WTC11 (cell line): Measurements from ENCODE around the gene MYL6B. TPM values are rescaled to one million over a fixed set of nuclear protein-coding genes. Genes with fewer than 3 reads are reported as not detected.
A peak's percentile ranks its signal among the peaks of the same experiment; 100 is the strongest.
"Not testable (repeated sequence)": the region's sequence is repeated elsewhere in the genome, so short reads cannot be mapped to it uniquely, and the experiment has no call there.

Experiments
- ATAC-seq: fragments of 200-7000 bp; cut with Tn5 transposase; 2 replicates; pipeline ENCODE4 v1.10.0; 2021; ENCODE audit warnings: mild to moderate bottlenecking, moderate library complexity
- CTCF ChIA-PET: fragments of 300-600 bp; sonication (Branson Sonifier 250); formaldehyde crosslinking; loops from one replicate; lab custom pipeline; 2021; ENCODE audit warnings: antibody characterized with exemption; lab: Charles Lee
- POLR2A ChIA-PET: fragments of 350-600 bp; sonication (Branson Sonifier 250); formaldehyde crosslinking; loops from one replicate; lab custom pipeline; 2021; ENCODE audit warnings: antibody characterized with exemption; lab: Charles Lee
- DNase-seq: peaks from one replicate; pipeline ENCODE4 v3.0.0; 2021; ENCODE audit warnings: low spot score
- H3K27ac Mint-ChIP-seq: 2 replicates; pipeline ENCODE4 v1.8.0; 2021; ENCODE audit warnings: mixed read lengths
- H3K27me3 Mint-ChIP-seq: 2 replicates; pipeline ENCODE4 v1.8.0; 2021; ENCODE audit warnings: low read depth, mild to moderate bottlenecking, moderate library complexity, mixed read lengths
- H3K36me3 Mint-ChIP-seq: 2 replicates; pipeline ENCODE4 v1.8.0; 2021; ENCODE audit warnings: mixed read lengths
- H3K4me1 Mint-ChIP-seq: 2 replicates; pipeline ENCODE4 v1.8.0; 2022; ENCODE audit warnings: mixed read lengths
- H3K4me3 Mint-ChIP-seq: 2 replicates; pipeline ENCODE4 v1.8.0; 2021; ENCODE audit warnings: mild to moderate bottlenecking, moderate library complexity, mixed read lengths
- H3K9me3 Mint-ChIP-seq: 2 replicates; pipeline ENCODE4 v1.8.0; 2021; ENCODE audit warnings: mixed read lengths
- AFF4 ChIP-seq: sonication (generic); formaldehyde crosslinking; IDR thresholded peaks from 2 replicates; pipeline ENCODE4 v1.8.1; 2023; ENCODE audit warnings: mild to moderate bottlenecking, missing genetic modification reagents, borderline replicate concordance
- CDX4 ChIP-seq: fragments of 250-450 bp; sonication (Bioruptor Pico); IDR thresholded peaks from 2 replicates; pipeline ENCODE4 v1.9.0; 2021; ENCODE audit warnings: moderate library complexity, mild to moderate bottlenecking, inconsistent platforms, borderline replicate concordance
- CREB1 ChIP-seq: sonication (generic); formaldehyde crosslinking; IDR thresholded peaks from 2 replicates; pipeline ENCODE4 v1.8.0; 2023; ENCODE audit warnings: mild to moderate bottlenecking, missing genetic modification reagents
- CTCF ChIP-seq: fragments of 200-600 bp; IDR thresholded peaks from 2 replicates; pipeline ENCODE4 v1.8.0; 2022; ENCODE audit warnings: antibody characterized with exemption
- E2F4 ChIP-seq: sonication (generic); formaldehyde crosslinking; IDR thresholded peaks from 2 replicates; pipeline ENCODE4 v1.8.1; 2022; ENCODE audit warnings: low read depth, mild to moderate bottlenecking, moderate library complexity, missing genetic modification reagents, borderline replicate concordance
- ESRRA ChIP-seq: sonication (generic); formaldehyde crosslinking; IDR thresholded peaks from 2 replicates; pipeline ENCODE4 v1.8.1; 2022; ENCODE audit warnings: mild to moderate bottlenecking, missing genetic modification reagents, borderline replicate concordance
- ETV6 ChIP-seq: sonication (generic); formaldehyde crosslinking; IDR thresholded peaks from 2 replicates; pipeline ENCODE4 v1.8.1; 2022; ENCODE audit warnings: mild to moderate bottlenecking, missing genetic modification reagents
- GABPB1 ChIP-seq: sonication (generic); formaldehyde crosslinking; IDR thresholded peaks from 2 replicates; pipeline ENCODE4 v1.8.1; 2023; ENCODE audit warnings: mild to moderate bottlenecking, missing genetic modification reagents
- GTF2I ChIP-seq: fragments of 250-450 bp; sonication (Bioruptor Pico); conservative IDR thresholded peaks from 2 replicates; pipeline ENCODE4 v1.4.0; 2021; ENCODE audit warnings: mild to moderate bottlenecking
- NFE2L1 ChIP-seq: sonication (generic); formaldehyde crosslinking; IDR thresholded peaks from 2 replicates; pipeline ENCODE4 v1.8.1; 2023; ENCODE audit warnings: missing genetic modification reagents
- NR3C1 ChIP-seq: sonication (generic); formaldehyde crosslinking; conservative IDR thresholded peaks from 2 replicates; pipeline ENCODE4 v1.8.1; 2023; ENCODE audit warnings: low read depth, mild to moderate bottlenecking, missing genetic modification reagents
- PRDM15 ChIP-seq: sonication (generic); formaldehyde crosslinking; IDR thresholded peaks from 2 replicates; pipeline ENCODE4 v1.8.0; 2022; ENCODE audit warnings: missing genetic modification reagents
- RELA ChIP-seq: sonication (generic); formaldehyde crosslinking; IDR thresholded peaks from 2 replicates; pipeline ENCODE4 v1.8.1; 2022; ENCODE audit warnings: missing genetic modification reagents, mild to moderate bottlenecking, borderline replicate concordance
- TP53 ChIP-seq: sonication (generic); formaldehyde crosslinking; IDR thresholded peaks from 2 replicates; pipeline ENCODE4 v1.8.1; 2023; ENCODE audit warnings: mild to moderate bottlenecking, missing genetic modification reagents
- ZNF121 ChIP-seq: sonication (generic); formaldehyde crosslinking; IDR thresholded peaks from 2 replicates; pipeline ENCODE4 v1.8.0; 2023; ENCODE audit warnings: missing genetic modification reagents
- ZNF138 ChIP-seq: sonication (generic); formaldehyde crosslinking; conservative IDR thresholded peaks from 2 replicates; pipeline ENCODE4 v1.8.1; 2022; ENCODE audit warnings: mild to moderate bottlenecking, moderate library complexity, missing genetic modification reagents
- ZNF219 ChIP-seq: sonication (generic); formaldehyde crosslinking; IDR thresholded peaks from 2 replicates; pipeline ENCODE4 v1.8.0; 2023; ENCODE audit warnings: missing genetic modification reagents, mild to moderate bottlenecking, borderline replicate concordance
- ZNF232 ChIP-seq: sonication (generic); formaldehyde crosslinking; IDR thresholded peaks from 2 replicates; pipeline ENCODE4 v1.8.0; 2022; ENCODE audit warnings: mild to moderate bottlenecking, missing genetic modification reagents
- ZNF396 ChIP-seq: fragments of 250-450 bp; sonication (Bioruptor Pico); IDR thresholded peaks from 2 replicates; pipeline ENCODE4 v1.8.0; 2021; ENCODE audit warnings: mild to moderate bottlenecking, moderate library complexity, borderline replicate concordance
- ZNF416 ChIP-seq: fragments of 250-450 bp; sonication (Bioruptor Pico); IDR thresholded peaks from 2 replicates; pipeline ENCODE4 v1.9.0; 2021; ENCODE audit warnings: mild to moderate bottlenecking, inconsistent platforms
- total RNA-seq: library from RNA; stranded (reverse); gene quantifications from 3 replicates; pipeline ENCODE4 v1.2.3, GENCODE V29; 2021

Gene MYL6B
- total RNA-seq, 1 experiment from 2014 or later = 173 TPM

- ATAC-seq, DNase-seq, H3K9me3 Mint-ChIP-seq, H3K27me3 Mint-ChIP-seq: not testable (repeated sequence)
- CTCF ChIA-PET = interaction anchor here (1.1 to 1.3 kb wide), 2 partner anchors 33 to 65 kb away, joined by 3 to 5 read pairs; partner anchors contain the start of genes RNF41 and SMARCC2
- TF ChIP-seq ZNF121 (CRISPR knock-in tag) = peak; percentile 58; the same call in 1 of the 2 replicates
- Mint-ChIP-seq H3K4me1 (peaks cover 42% of the 10 kb centered on the region), H3K4me3 (peak overlapping the region; percentile 96), H3K27ac (peak overlapping the region; percentile 99), H3K36me3 (peaks cover 40% of the 10 kb centered on the region)
- POLR2A ChIA-PET = interaction anchor here (0.7 to 1.8 kb wide), 5 partner anchors 29 to 978 kb away, joined by 3 to 9 read pairs (median 6); partner anchors contain the start of genes ESYT1, RNF41 and SMARCC2
These were observed 4.2 kb downstream of the MYL6B start for GRCh38 chr12:56156464-56157200.

GRCh38 chr12:56157201-56158028 lies 5.0 kb downstream of the MYL6B start:
- ChIA-PET CTCF (interaction anchor here (0.6 to 2.2 kb wide), 5 partner anchors 30 to 65 kb away, joined by 3 to 11 read pairs (median 5); partner anchors contain the start of genes ESYT1, RNF41 and SMARCC2), POLR2A (interaction anchor here (0.7 to 7.2 kb wide), 12 partner anchors 29 to 979 kb away, joined by 3 to 104 read pairs (median 6); partner anchors contain the start of genes ERBB3, ESYT1, RAB5B and RNF41)
- ATAC-seq (peak; percentile 24), DNase-seq (peak; percentile 79)
- Mint-ChIP-seq H3K4me1 (peaks cover 43% of the 10 kb centered on the region), H3K36me3 (peaks cover 43% of the 10 kb centered on the region), H3K27ac (peak overlapping the region; percentile 99), H3K4me3 (peak overlapping the region; percentile 96), H3K27me3 (no peaks in the 10 kb centered on the region), H3K9me3 (no peaks in the 10 kb centered on the region)
- TF ChIP-seq ESRRA (CRISPR knock-in tag) = no peak
- TF ChIP-seq CDX4 = no peak
- peak; percentile 34; the same call in 1 of the 2 replicates for TF ChIP-seq ZNF416 (CRISPR knock-in tag)
- TF ChIP-seq RELA (CRISPR knock-in tag) = no peak
- no peak for TF ChIP-seq TP53 (CRISPR knock-in tag)
- 0 out of 2 replicates have a peak, but pooled peaks have one; percentile 18 for TF ChIP-seq CREB1 (CRISPR knock-in tag)
- no peak for TF ChIP-seq GABPB1
- no peak for TF ChIP-seq GTF2I (CRISPR knock-in tag)
- TF ChIP-seq NFE2L1 (CRISPR knock-in tag) = no peak
- TF ChIP-seq ZNF219 (CRISPR knock-in tag) = no peak
- no peak for TF ChIP-seq ZNF138 (CRISPR knock-in tag)
- no peak for TF ChIP-seq ZNF396
- TF ChIP-seq CTCF = no peak; the same call in 1 of the 2 replicates
- TF ChIP-seq ETV6 (CRISPR knock-in tag) = 0 out of 2 replicates have a peak, but pooled peaks have one; percentile 25
- TF ChIP-seq PRDM15 (CRISPR knock-in tag) = no peak
- no peak for TF ChIP-seq NR3C1 (CRISPR knock-in tag)
- TF ChIP-seq ZNF232 (CRISPR knock-in tag) = no peak
- TF ChIP-seq AFF4 (CRISPR knock-in tag) = no peak
- TF ChIP-seq E2F4 = 0 out of 2 replicates have a peak, but pooled peaks have one; percentile 32
